ENCODE measurements around the gene POU2F3. TPM values are rescaled to one million over a fixed set of nuclear protein-coding genes. Genes with fewer than 3 reads are reported as not detected.
A peak's percentile ranks its signal among the peaks of the same experiment; 100 is the strongest.

The POU2F3 gene
- total and polyA plus RNA-seq, 2 of the 8 experiments (the other 6 are each of a cell fraction or from before 2014, with no cell fraction given): 1.0 to 2.1 TPM

DNA sequence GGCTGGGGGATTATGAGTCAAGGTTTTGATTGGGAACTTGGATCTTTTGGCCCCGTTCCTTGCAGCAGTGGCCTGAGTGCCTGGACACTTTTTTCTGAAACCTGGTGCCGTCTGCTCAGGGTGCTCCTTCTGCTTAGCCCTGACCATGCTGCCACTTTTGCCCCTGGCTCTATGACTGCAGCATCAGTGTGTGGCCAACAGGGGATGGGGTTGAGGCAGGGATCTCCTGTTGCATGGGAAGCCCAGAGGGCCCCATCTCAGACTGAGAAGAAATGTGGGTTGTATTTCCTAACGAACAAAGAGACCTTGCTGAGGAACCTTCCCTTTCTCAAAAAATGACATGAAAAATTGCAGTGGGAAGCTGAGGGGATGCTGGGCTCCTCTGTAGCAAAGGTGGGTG lies 18.7 kb downstream of the POU2F3 start:
- H3K4me2 ChIP-seq (ENCODE audit: insufficient read depth in 1 of 2, low read depth in 2 of 2, low read length in 2 of 2): no peak overlapping the region
- no peaks in the 10 kb centered on the region; the same call in 1 of the 2 replicates for H3K23me2 ChIP-seq (ENCODE audit: low read depth, low read length)
- ChIA-PET POLR2A (ENCODE audit: partially characterized antibody) (interaction anchor here (0.9 to 2.8 kb wide), 3 partner anchors 14 to 170 kb away, joined by 3 to 9 read pairs (median 4); no protein-coding TSS in a partner anchor), CTCF (ENCODE audit: partially characterized antibody) (interaction anchor here (0.8 to 41.2 kb wide), 10 partner anchors 10 to 461 kb away, joined by 3 to 1412 read pairs (median 8); partner anchors contain the start of gene POU2F3)
- WGBS, 2 experiments (ENCODE audit: extremely low coverage in 1 of 2, insufficient coverage in 1 of 2, insufficient read length in 1 of 2, insufficient replicate concordance in 2 of 2, low coverage in 1 of 2, low lambda C conversion rate in 2 of 2, missing lambda C conversion rate in 1 of 2): 91% methylated on average over 3 of the region's 3 CpGs; no CpG with 5 or more reads in 1 of the 2 experiments
- no peak overlapping the region for H4K8ac ChIP-seq (ENCODE audit: extremely low read depth, insufficient read depth, low read length)
- peak overlapping the region; percentile 41; the same call in 1 of the 2 replicates for H2BK12ac ChIP-seq (ENCODE audit: low read depth, low read length)
- no peak overlapping the region for H3K56ac ChIP-seq (replicated peaks; ENCODE audit: insufficient read length, low read depth, low read length)
- no peak overlapping the region for H4K5ac ChIP-seq (ENCODE audit: insufficient read length, low read depth, low read length)
- H3K4ac ChIP-seq (replicated peaks; ENCODE audit: insufficient read length, low read depth, low read length): no peak overlapping the region
- no peak overlapping the region for H3K27ac ChIP-seq (ENCODE audit: low read depth, low read length)
- H4K91ac ChIP-seq (replicated peaks; ENCODE audit: insufficient read length, low read length): no peak overlapping the region
- H2AK5ac ChIP-seq (ENCODE audit: low read depth, low read length): no peak overlapping the region
- no peak overlapping the region for H3K18ac ChIP-seq (ENCODE audit: extremely low read depth, low read length)
- H2BK120ac ChIP-seq (replicated peaks; ENCODE audit: low read depth, low read length): no peak overlapping the region
- DNase-seq (ENCODE audit: low read depth in 1 of 2, low spot score in 2 of 2): no peak
- no peak overlapping the region for H2BK5ac ChIP-seq (ENCODE audit: low read depth, low read length)
- H3K23ac ChIP-seq (ENCODE audit: insufficient read length): no peak overlapping the region
- H3K36me3 ChIP-seq (ENCODE audit: control insufficient read depth in 2 of 4, insufficient read depth in 4 of 4, low read length in 3 of 4): no peaks in the 10 kb centered on the region
- no peak for FAIRE-seq
- no peak overlapping the region for H2AFZ ChIP-seq (ENCODE audit: low read length)
- H2BK15ac ChIP-seq (ENCODE audit: low read length): no peak overlapping the region
- H3K9ac ChIP-seq (replicated peaks in 1 of 4; ENCODE audit: extremely low read depth in 1 of 4, low read depth in 3 of 4, low read length in 3 of 4): no peak overlapping the region
- H3K4me1 ChIP-seq (replicated peaks in 1 of 4; ENCODE audit: control insufficient read depth in 3 of 4, insufficient read depth in 4 of 4, low read length in 3 of 4): peaks cover 13 to 30% (median 16%) of the 10 kb centered on the region in 4 experiments
- no peak overlapping the region for H2BK20ac ChIP-seq (ENCODE audit: low read length)
- H4K20me1 ChIP-seq (replicated peaks in 1 of 2; ENCODE audit: control insufficient read depth in 1 of 2, insufficient read depth in 2 of 2, low read length in 2 of 2): no peaks in the 10 kb centered on the region
- H3K27me3 ChIP-seq (replicated peaks in 1 of 4; ENCODE audit: control insufficient read depth in 3 of 4, extremely low read depth in 1 of 4, insufficient read depth in 3 of 4, low read length in 3 of 4): peaks cover 0 to 7% (median 3%) of the 10 kb centered on the region in 4 experiments; a peak in 4 of 7 replicates
- no peaks in the 10 kb centered on the region for H3K79me2 ChIP-seq (ENCODE audit: control insufficient read depth in 1 of 2, insufficient read depth in 2 of 2, low read length in 2 of 2)
- H3K9me3 ChIP-seq (ENCODE audit: insufficient read depth in 2 of 2, low read depth in 1 of 2, low read length in 1 of 2): no peaks in the 10 kb centered on the region
- no peak overlapping the region for H3K14ac ChIP-seq (ENCODE audit: insufficient read length)
- H3K4me3 ChIP-seq (ENCODE audit: extremely low read depth in 1 of 4, insufficient read depth in 2 of 4, low read depth in 3 of 4, low read length in 4 of 4): no peak overlapping the region
- no peaks in the 10 kb centered on the region; the same call in 1 of the 2 replicates for H3K79me1 ChIP-seq (ENCODE audit: low read depth, low read length)
- TF ChIP-seq RAD21 (IDR thresholded peaks at IDR 0.05 in 1 of 2, conservative IDR thresholded peaks at IDR 0.05 in 1 of 2; ENCODE audit: low read depth in 2 of 2, low read length in 2 of 2) (peak; percentile 16 to 37; a peak in 1 of 4 replicates), RXRA (IDR thresholded peaks at IDR 0.05; ENCODE audit: insufficient read depth, low read depth, low read length) (no peak), GTF2F1 (IDR thresholded peaks at IDR 0.05; ENCODE audit: borderline replicate concordance, low read depth, low read length) (no peak), SP4 (IDR thresholded peaks at IDR 0.05; ENCODE audit: low read length) (no peak), CTCF (IDR thresholded peaks at IDR 0.05; ENCODE audit: control extremely low read depth in 1 of 3, insufficient read depth in 1 of 3, low read depth in 1 of 3, low read length in 3 of 3) (peak; percentile 31 to 56 (median 39)), EGR1 (IDR thresholded peaks at IDR 0.05; ENCODE audit: borderline replicate concordance, low read depth, low read length) (no peak)
